ENCODE results near the gene ADAMTS6. TPM values are rescaled to one million over a fixed set of nuclear protein-coding genes. Genes with fewer than 3 reads are reported as not detected.

The ADAMTS6 gene
- total and polyA plus RNA-seq, 2 donors (not counting 1 experiment from before 2014, with no cell fraction given), result 3.6 to 12.3 TPM

- Histone ChIP-seq H3K4me1 (ENCODE audit: control insufficient read depth in 2 of 2, insufficient read depth in 2 of 2, low read length in 2 of 2) (peaks cover 23% of the 10 kb centered on the region in 2 donors), H3K36me3 (replicated peaks in 1 of 2; ENCODE audit: control extremely low read depth in 1 of 2, control insufficient read depth in 1 of 2, extremely low read depth in 1 of 2, insufficient read depth in 2 of 2, low read length in 1 of 2) (no peaks in the 10 kb centered on the region), H3K9ac (ENCODE audit: low read length) (peak overlapping the region; percentile 94), H3K27me3 (replicated peaks in 1 of 4; ENCODE audit: control extremely low read depth in 1 of 4, control insufficient read depth in 3 of 4, insufficient read depth in 4 of 4, low read length in 3 of 4) (no peaks in the 10 kb centered on the region), H2AFZ (ENCODE audit: insufficient read depth, low read depth, low read length, poor library complexity, severe bottlenecking) (peak overlapping the region; percentile 95), H4K20me1 (ENCODE audit: control insufficient read depth, insufficient read depth, low read length, poor library complexity, severe bottlenecking) (no peaks in the 10 kb centered on the region), H3K27ac (ENCODE audit: low read length in 2 of 2) (peak overlapping the region; percentile 84 to 91), H3K4me3 (ENCODE audit: control extremely low read depth in 1 of 5, extremely low read depth in 1 of 5, insufficient read depth in 1 of 5, low read depth in 2 of 5, low read length in 4 of 5) (peak overlapping the region; percentile 40 to 76 (median 67)), H3K9me3 (ENCODE audit: control extremely low read depth in 1 of 3, control insufficient read depth in 2 of 3, insufficient read depth in 1 of 3, low read length in 2 of 3) (no peaks in the 10 kb centered on the region), H3K79me2 (ENCODE audit: control insufficient read depth, insufficient read depth, low read length) (no peaks in the 10 kb centered on the region), H3K4me2 (replicated peaks; ENCODE audit: low read depth, low read length, poor library complexity, severe bottlenecking) (peak overlapping the region; percentile 78)
- Mint-ChIP-seq H3K27me3 (no peaks in the 10 kb centered on the region), H3K4me3 (peak overlapping the region; percentile 89), H3K27ac (peak overlapping the region; percentile 93), H3K9me3 (ENCODE audit: insufficient read depth) (no peaks in the 10 kb centered on the region), H3K4me1 (peaks cover 23% of the 10 kb centered on the region)
- POLR2A ChIA-PET, result interaction anchor here (1.1 to 1.6 kb wide), 2 partner anchors 43 to 68 kb away, joined by 3 to 7 read pairs; no protein-coding TSS in a partner anchor
- intact Hi-C loops (cut with micrococcal nuclease), result loop anchor here (1.0 to 5.0 kb wide), 5 partner anchors 41 to 459 kb away; partner anchors contain the start of genes CENPK and PPWD1
- peak; percentile 86 for ATAC-seq (ENCODE audit: low read depth)
- CTCF ChIA-PET, result interaction anchor here (0.6 to 6.2 kb wide), 8 partner anchors 12 to 380 kb away, joined by 3 to 36 read pairs (median 5); partner anchors contain the start of gene ADAMTS6
- TF ChIP-seq EZH2 (IDR thresholded peaks at IDR 0.05; ENCODE audit: borderline replicate concordance, insufficient read depth, low read depth, low read length, poor library complexity, severe bottlenecking), result no peak
- TF ChIP-seq, protein P1, sequence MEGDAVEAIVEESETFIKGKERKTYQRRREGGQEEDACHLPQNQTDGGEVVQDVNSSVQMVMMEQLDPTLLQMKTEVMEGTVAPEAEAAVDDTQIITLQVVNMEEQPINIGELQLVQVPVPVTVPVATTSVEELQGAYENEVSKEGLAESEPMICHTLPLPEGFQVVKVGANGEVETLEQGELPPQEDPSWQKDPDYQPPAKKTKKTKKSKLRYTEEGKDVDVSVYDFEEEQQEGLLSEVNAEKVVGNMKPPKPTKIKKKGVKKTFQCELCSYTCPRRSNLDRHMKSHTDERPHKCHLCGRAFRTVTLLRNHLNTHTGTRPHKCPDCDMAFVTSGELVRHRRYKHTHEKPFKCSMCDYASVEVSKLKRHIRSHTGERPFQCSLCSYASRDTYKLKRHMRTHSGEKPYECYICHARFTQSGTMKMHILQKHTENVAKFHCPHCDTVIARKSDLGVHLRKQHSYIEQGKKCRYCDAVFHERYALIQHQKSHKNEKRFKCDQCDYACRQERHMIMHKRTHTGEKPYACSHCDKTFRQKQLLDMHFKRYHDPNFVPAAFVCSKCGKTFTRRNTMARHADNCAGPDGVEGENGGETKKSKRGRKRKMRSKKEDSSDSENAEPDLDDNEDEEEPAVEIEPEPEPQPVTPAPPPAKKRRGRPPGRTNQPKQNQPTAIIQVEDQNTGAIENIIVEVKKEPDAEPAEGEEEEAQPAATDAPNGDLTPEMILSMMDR (IDR thresholded peaks at IDR 0.05), result no peak
- under 1% methylated on average over 53 of the region's 55 CpGs for WGBS (ENCODE audit: insufficient coverage)
- DNase-seq, result peak; percentile 80
These were observed 378.6 kb downstream of the ADAMTS6 start for GRCh38 chr5:65102976-65103711.
